HG03066 (cell line): ENCODE data around the gene SP3.
"Not testable (repeated sequence)": the region's sequence is repeated elsewhere in the genome, so short reads cannot be mapped to it uniquely, and the experiment has no call there.

Experiments used
- ATAC-seq: cut with Tn5 transposase; IDR thresholded peaks from one replicate; pipeline ENCODE4 v1.9.1; 2021; ENCODE audit warnings: low read depth; ENCODE audit not compliant: unreplicated experiment

Gene SP3

GRCh38 chr2:173898996-173899395 is 66.2 kb downstream of the SP3 start:
- ATAC-seq = no peak

- peak; percentile 94 for ATAC-seq
Measured at GRCh38 chr2:173898178-173898668, 67.0 kb downstream of the SP3 start.

- no peak for ATAC-seq
Measured at GRCh38 chr2:173896755-173897154, 68.4 kb downstream of the SP3 start.

- ATAC-seq = no peak
Measured at GRCh38 chr2:173892341-173892740, 72.8 kb downstream of the SP3 start.

GRCh38 chr2:173891315-173892037 is 73.7 kb downstream of the SP3 start:
- no peak for ATAC-seq

GRCh38 chr2:173889464-173889863 is 75.7 kb downstream of the SP3 start:
- ATAC-seq = not testable (repeated sequence)

GRCh38 chr2:173886613-173887012 is 78.6 kb downstream of the SP3 start:
- ATAC-seq = no peak

- ATAC-seq = no peak
Measured at GRCh38 chr2:173884025-173884802, 81.0 kb downstream of the SP3 start.

- ATAC-seq = no peak
Measured at GRCh38 chr2:173881886-173882285, 83.3 kb downstream of the SP3 start.

GRCh38 chr2:173881461-173881860 is 83.7 kb downstream of the SP3 start:
- no peak for ATAC-seq

GRCh38 chr2:173880561-173880960 is 84.6 kb downstream of the SP3 start:
- no peak for ATAC-seq

GRCh38 chr2:173876833-173877413 is 88.2 kb downstream of the SP3 start:
- ATAC-seq = no peak

- ATAC-seq = peak; percentile 87
Measured at GRCh38 chr2:173874894-173875237, 90.3 kb downstream of the SP3 start.

GRCh38 chr2:173874003-173874893 is 90.9 kb downstream of the SP3 start:
- peak; percentile 30 for ATAC-seq

GRCh38 chr2:173872714-173873113 is 92.5 kb downstream of the SP3 start:
- no peak for ATAC-seq

- no peak for ATAC-seq
Measured at GRCh38 chr2:173869244-173870229, 95.6 kb downstream of the SP3 start.

- no peak for ATAC-seq
Measured at GRCh38 chr2:173868406-173868805, 96.8 kb downstream of the SP3 start.

- ATAC-seq = no peak
Measured at GRCh38 chr2:173866874-173867618, 98.1 kb downstream of the SP3 start.
